Stimulated activated CD4-positive, alpha-beta T cell treated with anti-CD3 and anti-CD28 coated beads, Interleukin-12 subunit alpha, Interleukin-12 subunit beta, amount 100 ng/mL, for 4 hours (primary cell): Measurements from ENCODE around the gene CATSPER3.
"Not testable (repeated sequence)": the region's sequence is repeated elsewhere in the genome, so short reads cannot be mapped to it uniquely, and the experiment has no call there.

ENCODE experiments used
- DNase-seq: peaks from one replicate; pipeline ENCODE4 v3.0.0-alpha.2; 2020

CATSPER3 gene

GRCh38 chr5:134975843-134976242, 8.1 kb downstream of the CATSPER3 start:
- no peak for DNase-seq

GRCh38 chr5:134976841-134977240, 9.1 kb downstream of the CATSPER3 start:
- no peak for DNase-seq

DNA sequence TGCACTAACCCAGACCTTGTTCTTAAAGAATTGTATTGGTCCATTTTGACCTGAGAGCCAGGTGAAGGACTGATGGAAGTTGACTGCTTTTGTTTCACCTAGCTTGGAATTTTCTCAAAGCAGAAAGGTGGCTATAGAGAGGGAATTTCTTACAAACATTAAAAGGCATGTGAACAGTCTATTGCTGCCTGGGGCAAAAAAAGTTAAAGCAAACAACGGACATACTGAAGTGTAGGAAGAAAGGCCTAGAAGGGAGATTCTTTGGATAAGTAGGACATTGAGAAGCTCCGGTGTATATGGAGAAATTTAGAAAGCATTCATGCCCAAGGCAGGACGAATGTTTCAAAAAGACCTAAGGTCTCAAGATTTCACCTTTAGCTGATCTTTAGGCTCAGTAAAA, 11.7 kb downstream of the CATSPER3 start:
- no peak for DNase-seq

DNA sequence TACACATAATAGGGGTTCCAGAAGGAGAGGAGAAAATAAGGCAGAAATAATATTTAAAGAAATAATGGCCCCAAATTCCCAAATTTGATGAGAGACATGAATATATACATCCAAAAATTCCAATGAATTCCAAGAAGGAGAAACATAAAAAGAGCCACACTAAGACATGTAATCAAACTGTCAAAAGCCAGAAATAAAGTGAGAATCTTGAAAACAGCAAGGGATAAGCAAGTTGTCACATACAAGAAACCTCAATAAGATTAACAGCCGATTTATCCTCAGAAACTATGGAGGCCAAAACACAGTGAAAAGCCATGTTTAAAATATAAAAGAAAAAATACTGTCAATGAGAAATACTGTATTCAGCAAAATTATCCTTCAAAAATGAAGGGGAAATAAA, 14.5 kb downstream of the CATSPER3 start:
- DNase-seq = no peak

DNA sequence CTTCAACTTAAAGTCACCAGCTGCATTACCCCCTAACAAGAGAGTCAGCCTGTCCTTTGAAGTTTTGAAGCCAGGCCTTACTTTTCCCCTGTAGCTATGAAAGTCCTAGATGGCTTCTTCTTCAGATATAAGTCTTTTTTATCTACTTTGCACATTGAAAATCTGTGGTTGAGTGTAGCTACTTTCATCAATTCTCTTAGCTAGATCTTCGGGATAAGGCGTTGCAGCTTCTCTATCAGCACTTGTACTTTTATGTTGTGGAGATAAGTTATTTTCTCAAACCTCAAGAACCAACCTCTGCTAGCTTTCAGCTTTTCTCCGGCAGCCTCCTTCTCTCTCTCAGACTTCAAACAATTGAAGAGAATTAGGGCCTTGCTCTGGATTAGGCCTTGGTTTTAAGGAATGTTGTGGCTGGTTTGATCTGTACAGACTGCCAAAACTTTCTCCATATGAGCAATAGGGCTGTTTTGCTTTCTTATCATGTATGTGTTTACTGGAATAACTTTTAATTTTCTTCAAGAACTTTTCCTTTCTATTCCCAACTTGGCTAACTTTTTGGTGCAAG, 21.6 kb downstream of the CATSPER3 start:
- no peak for DNase-seq

DNA sequence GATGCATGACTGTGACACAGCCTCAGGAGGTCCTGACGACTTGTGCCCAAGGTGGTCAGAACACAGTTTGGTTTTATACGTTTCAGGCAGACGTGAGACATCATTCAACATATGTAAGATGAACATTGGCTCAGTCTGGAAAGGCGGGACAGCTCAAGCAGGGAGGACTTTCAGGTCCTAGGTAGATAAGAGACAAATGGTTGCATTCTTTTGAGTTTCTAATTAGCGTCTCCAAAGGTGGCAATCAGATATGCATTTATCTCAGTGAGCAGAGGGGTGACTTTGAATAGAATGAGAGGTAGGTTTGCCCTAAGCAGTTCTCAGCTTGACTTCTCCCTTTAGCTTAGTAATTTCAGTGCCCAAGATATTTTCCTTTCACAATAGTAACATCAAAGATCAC, 22.5 kb downstream of the CATSPER3 start:
- DNase-seq = not testable (repeated sequence)

DNA sequence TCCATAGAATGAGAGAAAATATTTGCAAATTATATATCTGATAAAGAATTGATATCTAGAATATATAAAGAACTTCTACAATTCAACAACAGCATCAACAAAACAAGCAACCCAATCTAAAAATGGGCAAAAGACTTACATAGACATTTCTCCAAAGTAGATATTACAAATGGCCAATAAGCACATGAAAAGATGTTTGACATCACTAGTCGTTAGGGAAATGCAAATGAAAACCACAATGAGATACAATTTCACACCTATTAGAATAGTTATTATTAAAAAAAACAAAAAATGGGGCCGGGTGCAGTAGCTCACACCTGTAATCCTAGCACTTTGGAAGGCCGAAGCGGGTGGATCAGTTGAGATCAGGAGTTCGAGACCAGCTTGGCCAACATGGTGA, 24.4 kb downstream of the CATSPER3 start:
- no peak for DNase-seq

- DNase-seq = no peak
These were observed 25.5 kb downstream of the CATSPER3 start for GRCh38 chr5:134993161-134993560.

- DNase-seq = no peak
These were observed 27.0 kb downstream of the CATSPER3 start for GRCh38 chr5:134994560-134995156.

- no peak for DNase-seq
These were observed 28.2 kb downstream of the CATSPER3 start for GRCh38 chr5:134995850-134996402.

DNA sequence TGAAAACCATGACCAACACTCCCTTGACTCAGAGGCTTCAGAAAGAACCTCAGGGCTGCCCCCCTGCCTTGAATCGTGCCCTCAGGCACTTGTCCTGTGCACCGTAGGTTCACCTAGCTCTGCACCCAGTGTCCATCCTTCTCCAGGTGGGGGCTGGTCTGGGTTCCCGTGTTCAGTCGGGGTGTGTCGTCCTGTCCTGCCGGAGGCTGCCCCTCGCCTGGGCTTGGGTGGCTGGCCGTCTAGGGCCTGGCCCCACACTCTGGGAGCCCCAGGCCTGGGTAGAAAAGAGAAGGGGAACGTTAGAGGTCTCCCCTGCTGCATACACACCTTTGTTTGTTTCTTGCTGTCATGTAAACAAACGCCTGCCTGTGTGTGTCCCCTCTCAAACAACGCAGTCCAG, 29.3 kb downstream of the CATSPER3 start:
- no peak for DNase-seq

DNA sequence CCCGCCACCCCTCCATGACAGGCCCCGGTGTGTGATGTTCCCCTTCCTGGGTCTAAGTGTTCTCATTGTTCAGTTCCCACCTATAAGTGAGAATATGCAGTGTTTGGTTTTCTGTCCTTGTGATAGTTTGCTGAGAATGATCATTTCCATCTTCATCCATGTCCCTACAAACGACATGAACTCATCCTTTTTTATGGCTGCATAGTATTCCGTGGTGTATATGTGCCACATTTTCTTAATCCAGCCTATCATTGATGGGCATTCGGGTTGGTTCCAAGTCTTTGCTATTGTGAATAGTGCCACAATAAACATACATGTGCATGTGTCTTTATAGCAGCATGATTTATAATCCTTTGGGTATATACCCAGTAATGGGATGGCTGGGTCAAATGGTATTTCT, 30.4 kb downstream of the CATSPER3 start:
- not testable (repeated sequence) for DNase-seq

DNA sequence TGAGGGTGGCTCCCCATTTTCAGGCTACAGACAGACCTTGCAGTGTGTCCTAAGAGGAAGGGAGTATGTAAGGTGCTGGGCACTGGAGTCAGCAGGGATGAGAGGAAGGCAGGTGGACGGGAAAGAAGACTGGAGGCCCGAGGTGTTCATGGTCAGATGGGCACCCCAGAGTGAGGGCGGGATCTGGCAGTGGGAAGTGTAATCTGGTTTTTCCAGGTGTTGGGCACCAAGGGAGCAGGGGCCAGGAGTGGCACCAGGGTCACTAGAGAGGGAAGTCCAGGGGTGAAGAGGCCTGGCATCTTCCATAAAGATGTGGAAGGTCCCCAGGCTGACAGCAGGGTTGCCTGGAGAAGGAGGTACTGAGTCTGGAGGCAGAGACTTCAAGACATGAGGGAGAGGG, 36.7 kb downstream of the CATSPER3 start:
- DNase-seq = no peak

- no peak for DNase-seq
These were observed 37.4 kb downstream of the CATSPER3 start for GRCh38 chr5:135005076-135005475.

DNA sequence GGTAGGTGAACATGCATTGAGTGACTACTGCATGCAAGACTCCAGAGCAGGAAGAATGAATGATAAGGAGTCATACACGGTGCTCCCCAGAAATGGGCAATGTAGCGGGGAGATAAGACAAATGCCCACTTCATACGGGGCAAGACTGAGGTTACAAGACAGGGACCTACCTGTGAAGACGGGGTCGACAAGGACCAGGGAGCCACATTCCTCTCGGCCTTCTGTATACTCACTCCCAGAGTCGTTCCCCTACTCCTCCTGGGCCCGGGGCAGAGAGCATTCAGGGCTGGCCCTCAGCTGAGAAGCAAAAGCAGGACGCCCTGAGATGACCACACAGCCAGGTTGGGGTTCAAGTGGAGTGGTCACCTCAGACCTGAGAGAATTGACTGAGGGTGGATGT, 39.6 kb downstream of the CATSPER3 start:
- DNase-seq = no peak

DNA sequence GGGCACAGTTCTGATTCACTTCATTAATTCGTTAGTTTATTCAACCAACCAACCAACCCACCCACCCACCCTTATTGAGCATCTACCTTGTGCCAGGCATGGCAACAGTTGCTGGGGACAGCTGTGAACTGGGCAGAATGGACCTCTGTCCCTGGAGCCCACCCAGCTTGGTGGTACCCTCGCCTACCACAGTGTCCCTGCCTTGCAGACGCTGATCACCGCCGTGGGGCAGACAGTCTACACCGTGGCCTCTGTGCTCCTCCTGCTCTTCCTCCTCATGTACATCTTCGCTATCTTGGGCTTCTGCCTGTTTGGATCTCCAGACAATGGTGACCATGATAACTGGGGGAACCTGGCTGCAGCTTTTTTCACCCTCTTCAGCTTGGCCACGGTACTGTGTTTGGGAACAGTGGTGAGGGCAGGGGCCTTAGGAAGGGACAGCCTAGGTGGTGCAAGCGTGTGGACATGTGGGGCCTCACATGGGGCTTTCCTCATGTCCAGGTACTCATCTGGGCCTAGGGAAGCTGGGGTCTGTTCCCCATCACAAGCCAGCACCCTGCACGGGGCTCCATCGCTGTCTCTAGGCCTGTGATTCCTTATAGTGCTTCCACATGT, 40.1 kb downstream of the CATSPER3 start:
- DNase-seq = no peak

DNA sequence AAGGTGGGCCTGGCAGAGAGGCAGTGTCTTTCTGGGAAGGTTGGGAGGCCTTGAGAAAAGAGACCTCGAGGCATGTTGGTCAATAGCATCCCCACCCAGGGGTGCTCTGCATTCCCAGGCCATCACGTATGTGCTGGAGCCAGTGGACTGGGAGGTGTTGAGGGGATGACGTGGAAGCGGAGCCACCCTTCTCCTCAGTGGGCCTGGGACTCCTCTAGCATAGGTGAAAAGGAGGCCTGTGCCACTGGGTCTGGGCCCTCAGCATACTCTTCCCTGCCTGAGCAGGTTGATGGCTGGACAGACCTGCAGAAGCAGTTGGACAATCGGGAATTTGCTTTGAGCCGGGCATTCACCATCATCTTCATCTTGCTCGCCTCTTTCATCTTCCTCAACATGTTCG, 40.8 kb downstream of the CATSPER3 start:
- no peak for DNase-seq

- DNase-seq = no peak
These were observed 41.5 kb downstream of the CATSPER3 start for GRCh38 chr5:135008981-135009735.

DNA sequence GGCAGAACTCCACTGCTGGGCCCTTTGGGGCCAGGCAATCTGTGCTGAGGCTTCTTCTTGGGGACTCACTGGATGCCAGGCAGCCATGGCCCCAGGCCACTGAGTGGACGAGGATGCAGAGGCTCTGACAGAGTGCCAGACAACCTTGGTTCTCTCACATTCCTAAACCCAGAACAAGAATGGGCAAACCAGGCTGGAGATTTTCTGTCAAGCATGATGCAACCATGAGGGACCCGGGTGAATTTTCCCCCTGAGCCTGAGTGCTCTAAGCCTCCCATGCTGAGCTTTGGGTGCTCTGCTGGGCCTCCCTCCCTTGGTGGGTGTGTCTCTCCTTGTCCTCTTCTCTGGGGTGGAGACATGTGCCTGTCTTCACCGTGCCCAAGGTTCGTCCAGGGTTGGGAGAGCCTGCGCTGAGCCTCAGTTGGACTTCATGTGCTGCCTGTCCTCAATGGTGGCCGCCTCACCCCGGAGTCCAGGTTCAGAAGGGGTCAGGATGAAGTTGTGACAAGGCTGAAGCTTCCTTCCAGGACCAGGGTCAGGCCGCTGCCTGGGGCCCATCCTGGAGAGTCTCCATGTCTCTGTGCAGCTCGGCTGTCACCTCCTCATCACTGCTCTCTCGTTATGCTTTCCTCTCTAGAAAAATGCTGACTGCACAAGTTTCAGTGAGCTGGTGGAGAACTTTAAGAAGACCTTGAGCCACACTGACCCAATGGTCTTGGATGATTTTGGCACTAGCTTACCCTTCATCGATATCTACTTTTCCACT, 42.2 kb downstream of the CATSPER3 start:
- no peak for DNase-seq

DNA sequence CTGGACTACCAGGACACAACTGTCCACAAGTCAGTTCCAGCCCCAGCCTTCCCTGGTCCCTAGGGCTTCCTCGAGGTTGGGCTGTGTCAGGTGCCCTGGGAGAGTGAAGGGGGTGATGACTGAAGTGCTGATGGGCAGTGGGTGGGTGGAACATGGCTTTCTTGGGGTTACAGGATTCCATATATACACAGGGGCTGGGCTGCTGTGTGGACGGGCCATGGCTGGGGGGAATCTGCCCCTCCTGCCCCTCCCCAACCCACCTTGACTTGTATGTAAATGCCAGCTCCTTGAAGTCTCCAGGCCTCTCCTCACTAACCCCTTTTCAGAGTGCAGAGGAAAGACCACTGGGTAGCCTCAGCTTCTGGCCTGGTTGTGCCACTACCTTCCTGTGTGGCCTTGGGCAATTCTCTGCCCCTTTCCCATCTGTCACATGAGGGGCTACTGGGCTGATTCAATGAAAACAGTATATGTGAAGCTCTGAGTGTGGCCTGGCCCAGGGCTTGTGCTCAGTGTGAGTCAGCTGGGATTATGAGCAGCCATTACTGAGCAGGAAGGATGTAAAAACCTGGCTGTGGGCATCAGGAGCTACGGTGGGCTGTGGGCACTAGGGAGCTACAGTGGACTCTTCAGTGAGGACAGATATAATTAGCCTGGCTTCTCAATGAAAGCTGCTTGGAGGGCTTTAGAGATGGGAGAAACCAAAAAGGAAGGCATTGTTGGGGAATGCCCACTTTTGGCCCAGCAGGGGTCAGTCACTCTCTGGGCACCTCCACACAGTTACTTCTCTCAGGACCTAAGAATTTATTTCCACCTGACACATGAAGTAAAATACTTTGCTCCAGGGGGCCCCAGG, 43.0 kb downstream of the CATSPER3 start:
- no peak for DNase-seq

GRCh38 chr5:135011355-135012032, 43.8 kb downstream of the CATSPER3 start:
- no peak for DNase-seq
